DMS153 treated with DMSO at 0.1 percent for 48 hours (cell line): Measurements from ENCODE around the gene PRIM2.
"Not testable (repeated sequence)": the region's sequence is repeated elsewhere in the genome, so short reads cannot be mapped to it uniquely, and the experiment has no call there.

ENCODE experiments used
- DNase-seq: peaks from one replicate; lab custom pipeline; 2025; ENCODE audit not compliant: unreplicated experiment; lab: John Stamatoyannopoulos, UW

The PRIM2 gene

DNA sequence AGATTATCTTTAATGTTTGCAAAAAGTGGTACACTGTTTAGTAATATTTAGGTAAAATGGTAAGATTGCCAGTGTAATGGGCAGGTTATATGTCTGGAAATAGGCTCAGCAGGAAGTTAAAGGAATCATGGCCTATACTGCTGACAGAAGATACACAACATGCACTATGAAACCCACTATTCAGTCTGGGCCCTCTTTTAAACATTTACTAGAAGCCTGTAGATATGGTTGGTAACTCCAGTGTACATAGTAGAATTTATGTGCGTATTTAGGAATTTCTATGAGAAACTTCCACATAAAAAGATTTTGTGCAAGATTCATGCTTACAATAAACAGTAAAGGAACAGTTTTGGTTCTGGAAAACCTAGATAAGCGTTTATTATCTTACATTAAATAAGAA is 178.8 kb downstream of the PRIM2 start:
- DNase-seq, result not testable (repeated sequence)

DNA sequence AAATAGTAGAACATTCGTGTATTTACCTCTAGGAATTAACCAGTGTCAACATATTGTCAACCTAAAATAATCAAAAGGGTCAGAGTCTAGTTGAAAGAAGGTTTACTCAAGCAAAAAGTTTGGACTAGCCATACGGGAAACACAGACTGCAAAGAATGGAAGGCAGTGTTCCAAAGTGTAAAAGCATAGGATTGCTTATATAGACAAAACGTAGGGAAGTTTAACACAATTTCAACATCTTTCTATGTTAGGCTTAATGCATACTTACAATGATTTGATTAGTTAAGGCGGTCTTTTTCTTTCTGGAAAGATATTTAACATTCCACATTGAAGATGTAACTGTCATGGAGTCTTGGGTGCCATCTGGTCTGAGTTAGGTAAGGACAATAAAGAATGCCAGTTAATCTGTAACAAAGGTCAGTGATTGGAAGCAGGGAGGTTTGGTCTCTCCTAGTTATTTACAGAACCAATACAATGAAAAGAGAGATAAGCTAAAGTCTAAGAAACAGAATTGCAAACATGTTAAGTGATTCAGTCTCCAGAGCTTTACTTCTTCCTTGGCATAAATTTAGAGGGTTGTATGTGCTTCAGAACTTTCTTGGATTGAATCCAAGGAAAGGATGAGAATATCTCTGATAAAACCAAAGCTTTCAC is 183.1 kb downstream of the PRIM2 start:
- DNase-seq, result not testable (repeated sequence)

- not testable (repeated sequence) for DNase-seq
Measured at GRCh38 chr6:57502387-57502786, 185.0 kb downstream of the PRIM2 start.

GRCh38 chr6:57505251-57505650 is 187.8 kb downstream of the PRIM2 start:
- not testable (repeated sequence) for DNase-seq

DNA sequence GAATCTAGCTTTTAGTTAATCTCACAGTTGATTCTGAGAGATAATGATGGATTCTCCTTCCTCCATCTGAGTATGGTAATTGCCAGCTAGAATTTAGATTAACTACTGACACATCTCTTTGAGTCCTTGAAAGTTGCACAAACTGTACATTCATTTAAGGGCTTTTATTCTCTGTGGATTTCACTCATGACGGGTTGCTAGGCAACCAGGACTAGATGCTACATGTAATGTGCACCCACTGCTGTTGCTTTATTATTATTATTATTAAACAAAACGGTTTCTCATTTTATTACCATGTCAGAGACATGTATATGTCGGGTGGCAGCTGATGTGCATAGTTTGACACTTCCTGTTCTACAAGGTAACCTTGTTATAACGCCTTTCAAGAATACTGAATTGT is 193.0 kb downstream of the PRIM2 start:
- not testable (repeated sequence) for DNase-seq

DNA sequence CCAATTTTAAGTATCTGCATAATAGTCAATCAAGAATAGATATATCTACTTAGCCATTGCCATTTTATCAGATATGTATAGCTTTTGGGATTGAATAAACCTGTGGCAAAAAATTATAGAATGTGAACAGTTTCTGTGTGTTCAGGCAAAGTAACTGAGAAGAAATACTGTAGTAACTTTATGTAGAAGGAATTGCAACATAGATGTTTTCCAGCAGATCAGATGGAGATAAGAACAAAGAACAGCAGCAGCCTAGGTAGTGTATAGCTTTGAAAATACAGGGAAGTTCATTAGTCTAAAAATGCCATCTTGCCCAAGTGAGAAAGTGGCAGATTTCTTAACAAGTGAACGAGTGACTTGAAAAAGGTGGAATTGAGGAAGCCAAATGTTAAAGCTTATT is 197.7 kb downstream of the PRIM2 start:
- DNase-seq, result not testable (repeated sequence)

DNA sequence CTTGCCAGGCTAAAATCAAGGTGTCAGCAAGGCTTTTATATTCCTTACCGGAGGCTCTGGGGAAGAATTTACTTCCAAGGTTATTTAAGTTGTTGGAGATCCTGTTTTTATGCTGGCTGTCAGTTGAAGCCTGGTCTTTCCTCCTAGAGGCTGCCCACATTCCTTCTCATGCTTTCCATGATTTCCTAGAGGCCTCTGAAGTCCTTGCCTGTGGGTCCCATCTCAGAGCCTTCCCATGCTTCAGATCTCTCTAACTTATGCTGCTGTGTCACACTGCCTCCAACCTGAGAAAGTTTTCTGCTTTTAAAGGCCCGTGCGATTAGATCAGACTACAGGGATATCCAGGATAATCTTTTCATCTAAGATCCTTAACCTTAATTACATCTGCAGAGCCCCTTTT is 198.4 kb downstream of the PRIM2 start:
- DNase-seq, result not testable (repeated sequence)

GRCh38 chr6:57516776-57517175 is 199.3 kb downstream of the PRIM2 start:
- DNase-seq, result not testable (repeated sequence)

DNA sequence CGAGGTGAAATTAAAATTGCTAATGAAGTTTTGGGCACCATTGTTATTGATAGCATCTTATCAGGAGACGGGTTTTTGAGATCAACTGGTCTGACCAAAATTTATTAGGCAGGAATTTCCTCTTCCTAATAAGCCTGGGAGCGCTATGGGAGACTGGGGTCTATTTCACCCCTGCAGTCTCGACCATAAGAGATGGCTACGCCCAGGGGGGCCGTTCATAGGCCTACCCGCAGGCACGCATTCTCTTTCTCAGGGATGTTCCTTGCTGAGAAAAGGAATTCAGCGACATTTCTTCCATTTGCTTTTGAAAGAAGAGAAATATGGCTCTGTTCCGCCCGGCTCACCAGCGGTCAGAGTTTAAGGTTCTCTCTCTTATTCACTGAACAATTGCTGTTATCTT is 201.8 kb downstream of the PRIM2 start:
- DNase-seq, result not testable (repeated sequence)

- DNase-seq, result not testable (repeated sequence)
Measured at GRCh38 chr6:57521085-57521484, 203.7 kb downstream of the PRIM2 start.

DNA sequence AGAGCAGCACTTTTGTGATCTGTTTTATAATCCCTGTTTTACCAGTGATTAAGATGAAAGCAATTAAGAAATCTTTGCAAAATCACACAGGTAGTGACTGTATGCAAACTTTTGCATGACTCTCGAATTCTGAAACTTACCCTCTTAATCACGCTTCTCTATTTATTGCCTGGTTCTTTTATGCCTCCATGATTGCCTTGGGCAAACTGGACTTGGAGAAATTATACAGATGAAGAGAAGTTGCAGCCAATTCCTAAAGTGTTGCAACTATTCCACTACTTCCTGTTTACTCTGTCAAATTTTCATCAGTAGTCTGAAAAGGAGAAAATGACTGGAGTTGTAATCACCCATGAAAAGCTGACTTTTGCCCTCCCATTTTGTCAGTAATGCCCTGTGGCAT is 205.8 kb downstream of the PRIM2 start:
- DNase-seq, result not testable (repeated sequence)

- DNase-seq, result not testable (repeated sequence)
Measured at GRCh38 chr6:57529755-57530154, 212.3 kb downstream of the PRIM2 start.

- not testable (repeated sequence) for DNase-seq
Measured at GRCh38 chr6:57532660-57533059, 215.2 kb downstream of the PRIM2 start.

DNA sequence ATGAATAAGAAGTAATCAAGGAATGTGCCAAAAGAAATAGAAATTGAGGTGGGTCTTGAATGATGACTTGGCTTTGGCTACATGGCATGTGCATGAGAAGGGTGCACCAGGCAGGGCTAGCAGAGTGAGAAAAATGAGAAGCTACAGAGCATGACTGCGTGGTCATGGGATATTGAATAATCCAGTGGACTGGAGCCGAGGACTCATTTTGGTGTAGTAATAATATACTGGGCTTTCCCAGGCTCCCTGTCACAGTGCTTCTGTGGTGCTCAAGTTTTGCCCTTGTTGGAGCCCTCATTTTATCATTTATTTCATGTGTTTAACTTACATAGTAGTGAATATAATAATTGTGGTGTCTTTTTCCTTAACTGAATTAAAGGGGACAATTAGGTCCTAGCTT is 217.7 kb downstream of the PRIM2 start:
- not testable (repeated sequence) for DNase-seq

DNA sequence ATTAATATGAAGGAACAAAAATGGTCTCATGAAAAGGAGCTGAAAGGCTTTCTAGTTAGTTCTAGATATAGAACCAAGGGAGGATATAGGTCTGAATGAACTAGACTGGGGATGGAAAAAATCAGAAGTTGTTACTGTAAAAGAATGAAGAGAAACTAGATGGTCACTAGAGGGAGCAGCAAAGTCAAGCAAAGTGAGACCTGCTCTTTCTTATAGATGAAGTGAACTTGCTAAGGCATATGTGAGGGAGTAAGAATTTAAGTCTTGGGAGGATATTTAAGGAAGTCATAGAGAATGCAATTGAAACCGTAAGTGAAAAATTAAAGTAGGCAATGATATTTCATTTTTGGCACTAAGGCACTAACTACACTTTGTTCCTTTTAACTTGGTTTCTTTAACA is 218.6 kb downstream of the PRIM2 start:
- DNase-seq, result not testable (repeated sequence)

- not testable (repeated sequence) for DNase-seq
Measured at GRCh38 chr6:57537916-57538315, 220.5 kb downstream of the PRIM2 start.

DNA sequence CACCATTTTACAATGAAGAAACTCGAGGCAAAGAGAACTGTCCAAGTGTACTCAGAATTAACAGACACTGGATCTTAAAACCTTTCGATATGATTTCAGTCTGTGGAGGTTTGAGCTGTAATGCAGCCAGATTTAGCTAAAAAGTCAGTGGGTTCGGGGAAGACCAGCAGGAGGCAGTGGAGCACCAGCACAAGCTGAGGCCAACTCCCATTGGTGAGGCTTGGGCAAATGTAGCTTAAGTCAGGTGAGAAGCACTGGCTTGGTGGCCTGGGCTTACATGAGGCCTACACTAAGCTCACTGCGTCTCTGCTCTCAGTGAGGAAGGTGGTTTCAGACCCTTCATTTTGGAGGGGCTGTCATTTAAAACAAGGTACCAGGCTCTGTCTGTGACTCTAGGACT is 234.5 kb downstream of the PRIM2 start:
- DNase-seq, result not testable (repeated sequence)

GRCh38 chr6:57557855-57558254 is 240.4 kb downstream of the PRIM2 start:
- not testable (repeated sequence) for DNase-seq

- DNase-seq, result not testable (repeated sequence)
Measured at GRCh38 chr6:57559170-57559569, 241.7 kb downstream of the PRIM2 start.

- DNase-seq, result not testable (repeated sequence)
Measured at GRCh38 chr6:57562233-57562632, 244.8 kb downstream of the PRIM2 start.

DNA sequence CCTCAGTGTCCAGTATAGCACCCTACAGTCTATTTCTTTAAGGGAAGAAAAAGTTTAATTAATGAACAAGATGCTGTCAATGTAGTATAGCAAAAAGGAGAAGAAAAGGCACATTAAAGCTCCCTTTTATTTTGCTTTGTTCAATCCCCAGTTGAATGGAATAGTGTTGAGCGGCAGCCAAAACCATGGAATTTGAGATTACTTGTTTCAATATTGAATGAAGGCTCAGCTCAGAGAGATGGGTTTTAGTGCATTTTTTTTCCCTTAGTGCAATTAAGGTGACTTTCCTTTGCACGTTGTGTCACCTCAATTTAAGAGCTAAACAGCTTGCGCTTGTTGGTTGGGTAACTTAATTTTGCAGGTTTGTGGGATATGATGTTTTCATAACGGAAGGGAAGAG is 254.7 kb downstream of the PRIM2 start:
- not testable (repeated sequence) for DNase-seq

GRCh38 chr6:57572844-57573243 is 255.4 kb downstream of the PRIM2 start:
- DNase-seq, result not testable (repeated sequence)

- DNase-seq, result not testable (repeated sequence)
Measured at GRCh38 chr6:57577023-57577422, 259.6 kb downstream of the PRIM2 start.
